ENCODE data around the gene RAB31. TPM values are rescaled to one million over a fixed set of nuclear protein-coding genes. Genes with fewer than 3 reads are reported as not detected.
"Not testable (repeated sequence)": the region's sequence is repeated elsewhere in the genome, so short reads cannot be mapped to it uniquely, and the experiment has no call there.

Gene RAB31
- total RNA-seq, 1 donor from 2014 or later: 18.9 TPM

- peaks cover 3% of the 10 kb centered on the region for H3K36me3 Mint-ChIP-seq (ENCODE audit: low read depth)
- TF ChIP-seq, protein P1, sequence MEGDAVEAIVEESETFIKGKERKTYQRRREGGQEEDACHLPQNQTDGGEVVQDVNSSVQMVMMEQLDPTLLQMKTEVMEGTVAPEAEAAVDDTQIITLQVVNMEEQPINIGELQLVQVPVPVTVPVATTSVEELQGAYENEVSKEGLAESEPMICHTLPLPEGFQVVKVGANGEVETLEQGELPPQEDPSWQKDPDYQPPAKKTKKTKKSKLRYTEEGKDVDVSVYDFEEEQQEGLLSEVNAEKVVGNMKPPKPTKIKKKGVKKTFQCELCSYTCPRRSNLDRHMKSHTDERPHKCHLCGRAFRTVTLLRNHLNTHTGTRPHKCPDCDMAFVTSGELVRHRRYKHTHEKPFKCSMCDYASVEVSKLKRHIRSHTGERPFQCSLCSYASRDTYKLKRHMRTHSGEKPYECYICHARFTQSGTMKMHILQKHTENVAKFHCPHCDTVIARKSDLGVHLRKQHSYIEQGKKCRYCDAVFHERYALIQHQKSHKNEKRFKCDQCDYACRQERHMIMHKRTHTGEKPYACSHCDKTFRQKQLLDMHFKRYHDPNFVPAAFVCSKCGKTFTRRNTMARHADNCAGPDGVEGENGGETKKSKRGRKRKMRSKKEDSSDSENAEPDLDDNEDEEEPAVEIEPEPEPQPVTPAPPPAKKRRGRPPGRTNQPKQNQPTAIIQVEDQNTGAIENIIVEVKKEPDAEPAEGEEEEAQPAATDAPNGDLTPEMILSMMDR (conservative IDR thresholded peaks at IDR 0.05): no peak
Measured at GRCh38 chr18:9852266-9853081, 144.4 kb downstream of the RAB31 start.

GRCh38 chr18:9854801-9855676, 146.9 kb downstream of the RAB31 start:
- Mint-ChIP-seq H3K27ac (ENCODE audit: unreplicated experiment) (no peak overlapping the region), H3K9me3 (peaks cover 4% of the 10 kb centered on the region), H3K36me3 (ENCODE audit: low read depth) (peaks cover 3% of the 10 kb centered on the region), H3K27me3 (ENCODE audit: low read depth) (no peaks in the 10 kb centered on the region), H3K4me3 (no peak overlapping the region), H3K4me1 (no peaks in the 10 kb centered on the region)
- TF ChIP-seq, protein P1 (conservative IDR thresholded peaks at IDR 0.05): no peak
- DNase-seq (ENCODE audit: low read depth, low spot score): no peak

More at GRCh38 chr18:9852266-9853081, 144.4 kb downstream of the RAB31 start:
- H3K9me3 Mint-ChIP-seq: peaks cover 4% of the 10 kb centered on the region
- no peaks in the 10 kb centered on the region for H3K4me1 Mint-ChIP-seq
- DNase-seq (ENCODE audit: low read depth, low spot score): no peak
- no peak overlapping the region for H3K4me3 Mint-ChIP-seq
- no peaks in the 10 kb centered on the region for H3K27me3 Mint-ChIP-seq (ENCODE audit: low read depth)
- no peak overlapping the region for H3K27ac Mint-ChIP-seq (ENCODE audit: unreplicated experiment)

DNA sequence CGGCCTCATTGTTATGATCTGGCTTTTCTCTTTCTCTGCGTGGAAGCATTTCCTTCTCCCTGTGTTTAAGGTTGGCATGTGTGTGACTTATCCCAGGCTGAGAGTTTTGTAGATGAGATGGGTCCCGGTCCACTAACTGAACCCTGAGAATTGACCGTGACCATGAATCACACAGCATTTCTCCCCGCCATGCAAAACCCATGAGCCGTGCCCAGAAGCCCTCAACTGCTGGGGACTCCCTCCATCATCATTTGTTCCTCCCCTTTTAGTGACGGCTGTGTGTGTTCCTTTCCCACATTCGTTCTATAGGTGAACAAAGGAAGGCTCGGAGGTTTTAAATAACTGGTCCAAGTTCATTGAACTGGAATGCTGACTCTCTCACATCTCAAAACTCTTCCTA, 147.6 kb downstream of the RAB31 start:
- H3K9me3 Mint-ChIP-seq: peaks cover 4% of the 10 kb centered on the region
- H3K27ac Mint-ChIP-seq (ENCODE audit: unreplicated experiment): no peak overlapping the region
- peaks cover 3% of the 10 kb centered on the region for H3K36me3 Mint-ChIP-seq (ENCODE audit: low read depth)
- H3K4me1 Mint-ChIP-seq: no peaks in the 10 kb centered on the region
- no peak overlapping the region for H3K4me3 Mint-ChIP-seq
- no peak for DNase-seq (ENCODE audit: low read depth, low spot score)
- TF ChIP-seq, protein P1 (conservative IDR thresholded peaks at IDR 0.05): no peak
- H3K27me3 Mint-ChIP-seq (ENCODE audit: low read depth): no peaks in the 10 kb centered on the region

DNA sequence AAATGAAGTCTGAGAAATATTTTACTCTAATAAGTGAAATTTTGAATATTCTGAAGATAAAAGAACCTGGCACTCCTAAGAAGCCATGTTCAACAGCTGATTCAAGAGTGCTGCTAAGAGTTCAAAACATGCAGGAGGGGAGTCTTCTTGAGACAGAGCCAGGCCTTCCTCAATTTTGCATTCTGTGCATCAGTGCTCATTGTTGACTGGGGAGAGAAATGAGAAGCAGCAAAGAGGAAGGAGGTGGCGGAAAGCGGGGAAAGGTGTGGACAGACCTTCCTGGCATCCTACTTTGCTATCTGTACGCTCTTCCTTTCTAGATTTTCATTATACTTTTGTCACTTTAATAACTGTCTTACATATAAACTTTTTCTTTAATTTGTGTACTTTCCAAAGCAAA, 148.0 kb downstream of the RAB31 start:
- Mint-ChIP-seq H3K36me3 (ENCODE audit: low read depth) (peaks cover 3% of the 10 kb centered on the region), H3K27me3 (ENCODE audit: low read depth) (no peaks in the 10 kb centered on the region), H3K9me3 (peaks cover 4% of the 10 kb centered on the region), H3K4me3 (no peak overlapping the region), H3K27ac (ENCODE audit: unreplicated experiment) (no peak overlapping the region), H3K4me1 (no peaks in the 10 kb centered on the region)
- DNase-seq (ENCODE audit: low read depth, low spot score): no peak
- TF ChIP-seq, protein P1 (conservative IDR thresholded peaks at IDR 0.05): no peak

DNA sequence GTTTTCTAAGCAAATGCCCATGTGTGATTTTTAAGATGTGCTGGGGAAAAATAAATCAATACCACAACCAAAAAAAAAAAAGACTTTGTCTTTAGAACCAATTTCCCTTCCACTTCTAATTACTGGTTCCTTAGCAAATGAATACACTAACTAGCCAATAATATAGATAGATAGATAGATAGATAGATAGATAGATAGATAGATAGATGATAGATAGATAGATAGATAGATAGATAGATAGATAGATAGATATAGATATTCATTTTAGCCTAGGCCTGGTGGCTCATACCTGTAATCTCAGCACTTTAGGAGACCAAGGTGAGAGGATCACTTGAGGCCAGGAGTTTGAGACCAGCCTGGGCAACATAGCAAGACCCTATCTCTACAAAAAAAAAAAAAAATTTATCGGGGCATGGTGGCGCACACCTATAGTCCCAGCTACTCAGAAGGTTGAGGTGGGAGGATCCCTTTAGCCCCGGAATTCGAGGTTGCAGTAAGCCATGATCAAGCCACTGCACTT, 149.4 kb downstream of the RAB31 start:
- H3K36me3 Mint-ChIP-seq (ENCODE audit: low read depth); H3K27ac Mint-ChIP-seq (ENCODE audit: unreplicated experiment); H3K4me1 Mint-ChIP-seq; DNase-seq (ENCODE audit: low read depth, low spot score); H3K9me3 Mint-ChIP-seq; H3K27me3 Mint-ChIP-seq (ENCODE audit: low read depth); H3K4me3 Mint-ChIP-seq: not testable (repeated sequence)

All from neural crest cell (in vitro differentiated cells).